ENCODE results near the gene DHX34.

GRCh38 chr19:47330466-47330869 lies 18.6 kb upstream of the DHX34 start:
- TF ChIP-seq, protein P1, sequence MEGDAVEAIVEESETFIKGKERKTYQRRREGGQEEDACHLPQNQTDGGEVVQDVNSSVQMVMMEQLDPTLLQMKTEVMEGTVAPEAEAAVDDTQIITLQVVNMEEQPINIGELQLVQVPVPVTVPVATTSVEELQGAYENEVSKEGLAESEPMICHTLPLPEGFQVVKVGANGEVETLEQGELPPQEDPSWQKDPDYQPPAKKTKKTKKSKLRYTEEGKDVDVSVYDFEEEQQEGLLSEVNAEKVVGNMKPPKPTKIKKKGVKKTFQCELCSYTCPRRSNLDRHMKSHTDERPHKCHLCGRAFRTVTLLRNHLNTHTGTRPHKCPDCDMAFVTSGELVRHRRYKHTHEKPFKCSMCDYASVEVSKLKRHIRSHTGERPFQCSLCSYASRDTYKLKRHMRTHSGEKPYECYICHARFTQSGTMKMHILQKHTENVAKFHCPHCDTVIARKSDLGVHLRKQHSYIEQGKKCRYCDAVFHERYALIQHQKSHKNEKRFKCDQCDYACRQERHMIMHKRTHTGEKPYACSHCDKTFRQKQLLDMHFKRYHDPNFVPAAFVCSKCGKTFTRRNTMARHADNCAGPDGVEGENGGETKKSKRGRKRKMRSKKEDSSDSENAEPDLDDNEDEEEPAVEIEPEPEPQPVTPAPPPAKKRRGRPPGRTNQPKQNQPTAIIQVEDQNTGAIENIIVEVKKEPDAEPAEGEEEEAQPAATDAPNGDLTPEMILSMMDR (IDR thresholded peaks at IDR 0.05; ENCODE audit: poor library complexity): no peak
- no peak for TF ChIP-seq EZH2 (IDR thresholded peaks at IDR 0.05; ENCODE audit: borderline replicate concordance)

Data from hepatocyte (in vitro differentiated cells).